ENCODE measurements around the gene SPTBN1.

SPTBN1 gene

GRCh38 chr2:54535599-54536195 lies 79.6 kb downstream of the SPTBN1 start:
- no peaks in the 10 kb centered on the region for H3K9me3 ChIP-seq
- peaks cover 0 to 19% (median 0%) of the 10 kb centered on the region in 4 donors for H3K4me1 ChIP-seq
- H3K27me3 ChIP-seq, result no peaks in the 10 kb centered on the region
- intact Hi-C loops (cut with DNase I; ENCODE audit: low total_unique reads), result no loop called here
- no peak overlapping the region for H3K4me3 ChIP-seq
- no peak overlapping the region for H3K27ac ChIP-seq
- TF ChIP-seq, protein P1, sequence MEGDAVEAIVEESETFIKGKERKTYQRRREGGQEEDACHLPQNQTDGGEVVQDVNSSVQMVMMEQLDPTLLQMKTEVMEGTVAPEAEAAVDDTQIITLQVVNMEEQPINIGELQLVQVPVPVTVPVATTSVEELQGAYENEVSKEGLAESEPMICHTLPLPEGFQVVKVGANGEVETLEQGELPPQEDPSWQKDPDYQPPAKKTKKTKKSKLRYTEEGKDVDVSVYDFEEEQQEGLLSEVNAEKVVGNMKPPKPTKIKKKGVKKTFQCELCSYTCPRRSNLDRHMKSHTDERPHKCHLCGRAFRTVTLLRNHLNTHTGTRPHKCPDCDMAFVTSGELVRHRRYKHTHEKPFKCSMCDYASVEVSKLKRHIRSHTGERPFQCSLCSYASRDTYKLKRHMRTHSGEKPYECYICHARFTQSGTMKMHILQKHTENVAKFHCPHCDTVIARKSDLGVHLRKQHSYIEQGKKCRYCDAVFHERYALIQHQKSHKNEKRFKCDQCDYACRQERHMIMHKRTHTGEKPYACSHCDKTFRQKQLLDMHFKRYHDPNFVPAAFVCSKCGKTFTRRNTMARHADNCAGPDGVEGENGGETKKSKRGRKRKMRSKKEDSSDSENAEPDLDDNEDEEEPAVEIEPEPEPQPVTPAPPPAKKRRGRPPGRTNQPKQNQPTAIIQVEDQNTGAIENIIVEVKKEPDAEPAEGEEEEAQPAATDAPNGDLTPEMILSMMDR (IDR thresholded peaks at IDR 0.05), result no peak
- H3K36me3 ChIP-seq, result no peaks in the 10 kb centered on the region
- DNase-seq, result peak in 1 of 2 donors; percentile 54

- no peaks in the 10 kb centered on the region for H3K9me3 ChIP-seq
- H3K27ac ChIP-seq, result no peak overlapping the region
- intact Hi-C loops (cut with DNase I; ENCODE audit: low total_unique reads), result no loop called here
- H3K27me3 ChIP-seq, result no peaks in the 10 kb centered on the region
- peaks cover 0 to 19% (median 0%) of the 10 kb centered on the region in 4 donors for H3K4me1 ChIP-seq
- no peak overlapping the region for H3K4me3 ChIP-seq
- no peaks in the 10 kb centered on the region for H3K36me3 ChIP-seq
- no peak for DNase-seq
- TF ChIP-seq, protein P1 (IDR thresholded peaks at IDR 0.05), result no peak
Measured at GRCh38 chr2:54536720-54537119, 80.6 kb downstream of the SPTBN1 start.

GRCh38 chr2:54538537-54538936 lies 82.4 kb downstream of the SPTBN1 start:
- intact Hi-C loops (cut with DNase I; ENCODE audit: low total_unique reads), result no loop called here
- Histone ChIP-seq H3K27ac (no peak overlapping the region), H3K4me1 (peaks cover 0 to 12% (median 2%) of the 10 kb centered on the region in 4 donors), H3K4me3 (no peak overlapping the region), H3K9me3 (no peaks in the 10 kb centered on the region), H3K27me3 (no peaks in the 10 kb centered on the region), H3K36me3 (no peaks in the 10 kb centered on the region)
- no peak for DNase-seq
- TF ChIP-seq, protein P1 (IDR thresholded peaks at IDR 0.05), result no peak

DNA sequence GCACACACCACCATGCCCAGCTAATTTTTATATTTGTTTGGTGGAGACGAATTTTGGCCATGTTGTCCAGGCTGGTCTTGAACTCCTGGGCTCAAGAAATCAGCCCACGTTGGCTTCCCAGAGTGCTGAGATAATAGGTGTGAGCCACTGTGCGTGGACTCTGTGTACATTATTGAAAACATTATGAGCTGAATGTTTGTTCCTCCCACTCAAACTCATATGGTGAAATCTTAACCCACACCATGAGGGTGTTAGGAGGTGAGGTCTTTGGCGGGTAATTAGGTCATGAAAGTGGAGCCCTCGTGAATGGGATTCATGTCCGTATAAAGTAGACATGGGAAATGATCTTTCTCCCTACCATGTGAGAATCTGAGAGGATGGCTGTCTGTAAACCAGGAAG lies 83.6 kb downstream of the SPTBN1 start:
- no peaks in the 10 kb centered on the region for H3K27me3 ChIP-seq
- H3K4me1 ChIP-seq, result peaks cover 0 to 12% (median 2%) of the 10 kb centered on the region in 4 donors
- no peak overlapping the region for H3K4me3 ChIP-seq
- no peak for DNase-seq
- H3K36me3 ChIP-seq, result no peaks in the 10 kb centered on the region
- no peak overlapping the region for H3K27ac ChIP-seq
- TF ChIP-seq, protein P1 (IDR thresholded peaks at IDR 0.05), result no peak
- no peaks in the 10 kb centered on the region for H3K9me3 ChIP-seq
- intact Hi-C loops (cut with DNase I; ENCODE audit: low total_unique reads), result no loop called here

DNA sequence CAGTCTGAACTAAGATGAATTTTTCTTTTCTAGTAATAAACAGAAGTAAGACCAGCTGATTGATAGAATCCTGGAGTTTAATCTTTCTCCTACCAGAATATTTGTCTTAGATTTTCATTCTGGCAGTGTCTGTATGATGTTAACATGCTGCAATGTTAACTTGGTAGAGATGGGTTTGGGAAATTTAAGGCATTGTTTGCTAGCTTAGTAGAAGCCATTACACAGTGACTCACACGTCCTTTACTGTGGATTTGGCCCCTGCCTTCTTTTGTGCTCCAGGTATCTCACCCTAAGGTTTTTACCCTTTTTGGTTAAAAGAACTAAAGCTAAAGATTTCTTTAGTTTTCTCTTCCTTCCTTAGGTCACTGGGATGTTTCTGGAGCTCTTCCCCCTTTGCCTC lies 84.1 kb downstream of the SPTBN1 start:
- intact Hi-C loops (cut with DNase I; ENCODE audit: low total_unique reads), result no loop called here
- Histone ChIP-seq H3K27ac (no peak overlapping the region), H3K27me3 (no peaks in the 10 kb centered on the region), H3K4me1 (peaks cover 0 to 12% (median 2%) of the 10 kb centered on the region in 4 donors), H3K36me3 (no peaks in the 10 kb centered on the region), H3K9me3 (no peaks in the 10 kb centered on the region), H3K4me3 (no peak overlapping the region)
- TF ChIP-seq, protein P1 (IDR thresholded peaks at IDR 0.05), result no peak
- DNase-seq, result no peak

GRCh38 chr2:54541995-54542394 lies 85.9 kb downstream of the SPTBN1 start:
- Histone ChIP-seq H3K4me3 (no peak overlapping the region), H3K4me1 (peaks cover 0 to 18% (median 4%) of the 10 kb centered on the region in 4 donors), H3K9me3 (no peaks in the 10 kb centered on the region), H3K36me3 (no peaks in the 10 kb centered on the region), H3K27ac (no peak overlapping the region), H3K27me3 (no peaks in the 10 kb centered on the region)
- no peak for DNase-seq
- intact Hi-C loops (cut with DNase I; ENCODE audit: low total_unique reads), result no loop called here
- TF ChIP-seq, protein P1 (IDR thresholded peaks at IDR 0.05), result no peak

Data from tibial artery (tissue), 4 donors.